Activated T-helper 1 cell treated with anti-CD3 and anti-CD28 coated beads, Interleukin-12 subunit alpha, Interleukin-12 subunit beta, Interleukin-2, Interleukin-4 antibody, amounts not matched to agents 30 ng/mL and 10 ng/mL and 1 ng/mL, durations not matched to agents 14 hours and 24 hours and 36 hours (primary cell): ENCODE data around the gene YIF1B. TPM values are rescaled to one million over a fixed set of nuclear protein-coding genes. Genes with fewer than 3 reads are reported as not detected.

Experiments used
- DNase-seq: peaks from one replicate; pipeline ENCODE4 v3.0.0; 2021; ENCODE audit warnings: low spot score
- H3K27ac Mint-ChIP-seq: one replicate; pipeline ENCODE4 v1.8.0; 2021; ENCODE audit warnings: mild to moderate bottlenecking, mixed read lengths
- H3K27me3 Mint-ChIP-seq: one replicate; pipeline ENCODE4 v1.8.0; 2022; ENCODE audit warnings: mild to moderate bottlenecking, moderate library complexity, mixed read lengths; ENCODE audit not compliant: insufficient read depth
- H3K36me3 Mint-ChIP-seq: one replicate; pipeline ENCODE4 v1.8.0; 2021; ENCODE audit warnings: low read depth, mixed read lengths
- H3K4me1 Mint-ChIP-seq: one replicate; pipeline ENCODE4 v1.8.0; 2021; ENCODE audit warnings: low read depth, mixed read lengths
- H3K4me3 Mint-ChIP-seq: one replicate; pipeline ENCODE4 v1.8.0; 2021; ENCODE audit warnings: mild to moderate bottlenecking, moderate library complexity, mixed read lengths
- H3K9me3 Mint-ChIP-seq: one replicate; pipeline ENCODE4 v1.8.0; 2021; ENCODE audit warnings: mixed read lengths
- intact Hi-C: fragments of 100-400 bp; cut with micrococcal nuclease; formaldehyde crosslinking; loops from one replicate; pipeline ENCODE4 v1.15.1; 2024
- total RNA-seq: library from RNA; stranded (reverse); gene quantifications from 2 replicates; pipeline ENCODE4 v1.2.3, GENCODE V29; 2022

Gene YIF1B
- total RNA-seq, 1 donor from 2014 or later = 96.0 TPM

- Mint-ChIP-seq H3K36me3 (peaks cover 25% of the 10 kb centered on the region), H3K9me3 (no peaks in the 10 kb centered on the region), H3K27me3 (no peaks in the 10 kb centered on the region), H3K4me1 (peaks cover 12% of the 10 kb centered on the region), H3K4me3 (no peak overlapping the region), H3K27ac (no peak overlapping the region)
- DNase-seq = no peak
- intact Hi-C loops = no loop called here
Observed at GRCh38 chr19:38308006-38308766, 7.6 kb downstream of the YIF1B start.

GRCh38 chr19:38307597-38307996, 8.2 kb downstream of the YIF1B start:
- intact Hi-C loops = no loop called here
- no peak for DNase-seq
- H3K36me3 Mint-ChIP-seq = peaks cover 25% of the 10 kb centered on the region
- no peaks in the 10 kb centered on the region for H3K27me3 Mint-ChIP-seq
- H3K4me3 Mint-ChIP-seq = no peak overlapping the region
- H3K4me1 Mint-ChIP-seq = peaks cover 11% of the 10 kb centered on the region
- no peaks in the 10 kb centered on the region for H3K9me3 Mint-ChIP-seq
- no peak overlapping the region for H3K27ac Mint-ChIP-seq

GRCh38 chr19:38307076-38307475, 8.7 kb downstream of the YIF1B start:
- Mint-ChIP-seq H3K4me1 (peaks cover 7% of the 10 kb centered on the region), H3K9me3 (no peaks in the 10 kb centered on the region), H3K4me3 (no peak overlapping the region), H3K27ac (no peak overlapping the region), H3K36me3 (peaks cover 21% of the 10 kb centered on the region), H3K27me3 (no peaks in the 10 kb centered on the region)
- no peak for DNase-seq
- intact Hi-C loops = no loop called here

GRCh38 chr19:38306236-38306635, 9.5 kb downstream of the YIF1B start:
- Mint-ChIP-seq H3K36me3 (peaks cover 19% of the 10 kb centered on the region), H3K27ac (no peak overlapping the region), H3K9me3 (no peaks in the 10 kb centered on the region), H3K4me3 (no peak overlapping the region), H3K27me3 (no peaks in the 10 kb centered on the region), H3K4me1 (peaks cover 7% of the 10 kb centered on the region)
- intact Hi-C loops = no loop called here
- no peak for DNase-seq

- Mint-ChIP-seq H3K4me1 (no peaks in the 10 kb centered on the region), H3K27me3 (no peaks in the 10 kb centered on the region), H3K27ac (no peak overlapping the region), H3K9me3 (no peaks in the 10 kb centered on the region), H3K4me3 (no peak overlapping the region), H3K36me3 (peaks cover 10% of the 10 kb centered on the region)
- intact Hi-C loops = no loop called here
- no peak for DNase-seq
Observed at GRCh38 chr19:38304866-38305429, 10.8 kb downstream of the YIF1B start.

GRCh38 chr19:38304352-38304865, 11.3 kb downstream of the YIF1B start:
- Mint-ChIP-seq H3K27me3 (no peaks in the 10 kb centered on the region), H3K4me1 (no peaks in the 10 kb centered on the region), H3K9me3 (no peaks in the 10 kb centered on the region), H3K4me3 (no peak overlapping the region), H3K36me3 (peaks cover 10% of the 10 kb centered on the region), H3K27ac (no peak overlapping the region)
- intact Hi-C loops = no loop called here
- no peak for DNase-seq

- no peak within 1 kb of the TSS for H3K27ac Mint-ChIP-seq
- H3K4me1 Mint-ChIP-seq = no peaks in the 10 kb centered on the region
- intact Hi-C loops = no loop called here
- peaks cover 10% of the 10 kb centered on the region for H3K36me3 Mint-ChIP-seq
- no peak within 1 kb of the TSS for H3K4me3 Mint-ChIP-seq
- H3K27me3 Mint-ChIP-seq = no peaks in the 10 kb centered on the region
- H3K9me3 Mint-ChIP-seq = no peaks in the 10 kb centered on the region
- no peak for DNase-seq
Observed at GRCh38 chr19:38303517-38304351, 12.0 kb downstream of the YIF1B start, which contains the start of gene C19orf33. Gene C19orf33, plus strand, starts transcription at chr19:38304251. Its CDS starts 11 bp downstream, at chr19:38304262.

- Mint-ChIP-seq H3K4me3 (no peak overlapping the region), H3K36me3 (no peaks in the 10 kb centered on the region), H3K27me3 (no peaks in the 10 kb centered on the region), H3K27ac (no peak overlapping the region), H3K4me1 (no peaks in the 10 kb centered on the region), H3K9me3 (no peaks in the 10 kb centered on the region)
- intact Hi-C loops = no loop called here
- no peak for DNase-seq
Observed at GRCh38 chr19:38298821-38299680, 16.7 kb downstream of the YIF1B start.

- no peaks in the 10 kb centered on the region for H3K4me1 Mint-ChIP-seq
- no peaks in the 10 kb centered on the region for H3K9me3 Mint-ChIP-seq
- intact Hi-C loops = no loop called here
- H3K27ac Mint-ChIP-seq = no peak overlapping the region
- no peak for DNase-seq
- H3K4me3 Mint-ChIP-seq = no peak overlapping the region
- peaks cover 4% of the 10 kb centered on the region for H3K36me3 Mint-ChIP-seq
- H3K27me3 Mint-ChIP-seq = no peaks in the 10 kb centered on the region
Observed at GRCh38 chr19:38294090-38294489, 21.7 kb downstream of the YIF1B start.

- Mint-ChIP-seq H3K9me3 (no peaks in the 10 kb centered on the region), H3K27ac (no peak overlapping the region), H3K27me3 (no peaks in the 10 kb centered on the region), H3K4me1 (no peaks in the 10 kb centered on the region), H3K4me3 (no peak overlapping the region), H3K36me3 (peaks cover 4% of the 10 kb centered on the region)
- intact Hi-C loops = no loop called here
- DNase-seq = no peak
Observed at GRCh38 chr19:38293281-38293680, 22.5 kb downstream of the YIF1B start.

GRCh38 chr19:38291855-38292254, 23.9 kb downstream of the YIF1B start:
- H3K4me3 Mint-ChIP-seq = no peak overlapping the region
- H3K4me1 Mint-ChIP-seq = no peaks in the 10 kb centered on the region
- DNase-seq = no peak
- H3K27me3 Mint-ChIP-seq = no peaks in the 10 kb centered on the region
- intact Hi-C loops = no loop called here
- H3K36me3 Mint-ChIP-seq = peaks cover 4% of the 10 kb centered on the region
- no peak overlapping the region for H3K27ac Mint-ChIP-seq
- H3K9me3 Mint-ChIP-seq = no peaks in the 10 kb centered on the region

- H3K4me1 Mint-ChIP-seq = no peaks in the 10 kb centered on the region
- peaks cover 4% of the 10 kb centered on the region for H3K36me3 Mint-ChIP-seq
- no peaks in the 10 kb centered on the region for H3K27me3 Mint-ChIP-seq
- no peaks in the 10 kb centered on the region for H3K9me3 Mint-ChIP-seq
- intact Hi-C loops = no loop called here
- no peak overlapping the region for H3K27ac Mint-ChIP-seq
- no peak overlapping the region for H3K4me3 Mint-ChIP-seq
- no peak for DNase-seq
Observed at GRCh38 chr19:38290631-38291147, 25.1 kb downstream of the YIF1B start.
